Hematopoietic multipotent progenitor cell (in vitro differentiated cells): ENCODE data around the gene AUTS2. TPM values are rescaled to one million over a fixed set of nuclear protein-coding genes. Genes with fewer than 3 reads are reported as not detected.
A peak's percentile ranks its signal among the peaks of the same experiment; 100 is the strongest.
"Not testable (repeated sequence)": the region's sequence is repeated elsewhere in the genome, so short reads cannot be mapped to it uniquely, and the experiment has no call there.

Source experiments
- DNase-seq, 3 donors: peaks; one replicate each; pipeline ENCODE4 v3.0.0-alpha.2; 2011 to 2015; ENCODE audit warnings: low read depth in 2 of 3, low spot score in 2 of 3
- total RNA-seq: library from RNA; depleted of rRNA; stranded (reverse); fragments of >200 nt; gene quantifications from one replicate; pipeline ENCODE4 v1.2.3, GENCODE V29; 2012

AUTS2 gene
- total RNA-seq, 1 donor: 14.8 TPM

DNA sequence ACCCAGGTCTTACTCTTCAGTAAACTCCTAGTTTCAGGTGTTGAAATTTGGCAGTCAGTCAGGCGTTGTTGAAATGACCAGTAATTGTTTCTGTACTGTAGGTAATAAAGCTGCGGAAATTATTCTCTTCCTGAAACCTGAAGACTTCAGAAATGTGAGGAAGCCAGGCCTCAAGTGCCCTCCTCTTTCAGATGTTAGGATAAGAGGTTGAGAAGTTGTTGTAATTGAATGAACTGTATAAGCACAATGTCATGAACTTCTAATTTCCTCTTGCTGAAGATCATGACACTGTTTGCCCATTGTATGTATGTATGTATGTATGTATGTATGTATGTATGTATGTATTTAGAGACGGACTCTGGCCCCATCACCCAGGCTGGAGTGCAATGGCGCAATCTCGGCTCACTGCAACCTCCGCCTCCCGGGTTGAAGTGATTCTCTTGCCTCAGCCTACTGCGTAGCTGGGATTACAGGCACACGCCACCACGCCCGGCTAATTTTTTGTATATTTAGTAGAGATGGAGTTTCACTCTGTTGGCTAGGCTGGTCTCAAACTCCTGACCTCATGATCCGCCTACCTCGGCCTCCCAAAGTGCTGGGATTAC lies 1131.4 kb downstream of the AUTS2 start:
- not testable (repeated sequence) for DNase-seq

- no peak for DNase-seq
Observed at GRCh38 chr7:70730451-70731110, 1132.3 kb downstream of the AUTS2 start.

GRCh38 chr7:70733090-70733489 lies 1134.8 kb downstream of the AUTS2 start:
- no peak for DNase-seq

- DNase-seq: no peak
Observed at GRCh38 chr7:70734411-70734810, 1136.1 kb downstream of the AUTS2 start.

GRCh38 chr7:70735313-70735712 lies 1137.0 kb downstream of the AUTS2 start:
- no peak for DNase-seq

GRCh38 chr7:70736715-70737460 lies 1138.6 kb downstream of the AUTS2 start:
- DNase-seq: peak in 1 of 3 donors; percentile 32

GRCh38 chr7:70738151-70738885 lies 1140.0 kb downstream of the AUTS2 start:
- no peak for DNase-seq

DNA sequence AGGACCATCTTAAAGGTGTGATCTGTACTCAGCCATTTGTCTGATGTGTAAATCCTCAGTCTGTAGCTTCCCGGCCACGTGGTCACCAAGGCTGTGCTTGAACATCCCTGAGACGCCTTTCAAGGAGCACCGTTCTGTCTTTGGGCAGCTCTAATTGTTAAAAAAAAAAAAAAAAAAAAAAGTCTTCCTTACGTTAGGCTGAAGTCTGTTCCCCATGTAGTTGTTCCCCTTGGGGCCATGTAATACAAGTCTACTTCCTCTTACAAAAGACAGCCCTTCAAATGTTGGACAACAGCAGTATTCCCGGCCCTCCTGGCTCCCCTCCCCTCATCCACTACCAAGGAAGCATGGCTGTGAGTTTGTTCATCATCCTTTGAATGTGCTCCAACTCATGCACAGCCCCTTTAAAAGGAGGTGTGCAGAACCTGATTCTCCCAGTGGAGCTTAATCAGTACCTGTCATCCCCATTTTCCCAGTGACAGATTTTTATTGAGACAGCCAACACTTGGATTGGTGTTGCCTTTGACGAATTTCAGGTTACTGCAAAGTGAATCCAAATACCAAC lies 1141.5 kb downstream of the AUTS2 start:
- DNase-seq: no peak

DNA sequence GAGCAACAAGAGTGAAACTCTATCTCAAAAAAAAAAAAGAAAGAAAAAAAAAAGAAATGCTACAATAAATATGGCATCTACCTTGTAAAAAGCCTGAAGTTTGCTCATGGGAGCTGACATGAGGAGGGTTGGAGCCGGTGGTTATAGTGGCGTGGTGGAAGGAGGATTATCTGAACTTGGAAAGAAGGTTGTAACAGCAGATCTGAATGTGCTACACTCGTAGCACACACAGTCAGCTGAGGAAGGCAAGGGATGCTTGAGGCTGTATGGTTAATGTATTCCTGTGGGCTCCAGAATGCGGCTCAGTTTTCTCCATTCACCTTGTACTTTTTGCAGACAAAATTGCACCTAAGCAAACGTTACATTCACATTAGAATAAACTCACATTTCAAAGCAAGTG lies 1143.4 kb downstream of the AUTS2 start:
- DNase-seq: no peak

- no peak for DNase-seq
Observed at GRCh38 chr7:70743531-70744325, 1145.5 kb downstream of the AUTS2 start.

GRCh38 chr7:70744492-70744891 lies 1146.2 kb downstream of the AUTS2 start:
- DNase-seq: no peak

DNA sequence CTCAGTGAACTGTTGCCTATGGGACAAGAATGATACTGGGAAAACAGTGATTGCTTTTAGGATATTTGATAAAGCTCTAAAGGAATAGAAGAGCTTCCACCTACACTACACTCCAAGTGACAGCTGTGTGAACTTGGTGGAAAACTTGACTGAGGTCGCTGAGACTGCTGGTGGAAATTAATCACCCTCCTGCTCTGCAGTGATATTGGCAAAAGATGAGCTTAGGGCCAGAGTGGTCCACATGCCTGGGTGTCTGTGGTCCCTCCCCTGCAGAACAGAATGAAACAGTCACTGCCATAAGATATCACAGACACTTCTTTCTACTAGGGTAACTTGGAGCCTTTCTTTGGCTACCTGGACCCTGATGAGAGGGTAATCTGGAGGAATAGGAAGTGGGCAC lies 1151.6 kb downstream of the AUTS2 start:
- no peak for DNase-seq

DNA sequence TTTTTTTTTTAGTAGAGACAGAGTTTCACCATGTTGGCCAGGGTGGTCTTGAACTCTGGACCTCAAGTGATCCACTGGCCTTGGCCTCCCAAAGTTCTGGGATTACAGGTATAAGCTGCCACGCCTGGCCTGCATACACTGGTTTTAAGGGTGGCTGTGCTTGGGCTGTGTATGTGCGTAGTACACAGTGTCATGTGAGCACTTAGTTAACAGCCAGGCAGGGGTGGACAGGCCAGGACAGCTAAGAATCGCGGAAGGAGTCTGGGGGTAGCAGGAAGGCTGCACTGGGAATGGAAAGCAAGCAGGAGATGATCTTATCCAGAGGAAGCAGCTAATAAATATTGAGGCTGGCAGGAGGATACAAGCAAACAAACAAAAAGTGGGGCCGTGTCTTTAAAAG lies 1153.6 kb downstream of the AUTS2 start:
- DNase-seq: no peak

DNA sequence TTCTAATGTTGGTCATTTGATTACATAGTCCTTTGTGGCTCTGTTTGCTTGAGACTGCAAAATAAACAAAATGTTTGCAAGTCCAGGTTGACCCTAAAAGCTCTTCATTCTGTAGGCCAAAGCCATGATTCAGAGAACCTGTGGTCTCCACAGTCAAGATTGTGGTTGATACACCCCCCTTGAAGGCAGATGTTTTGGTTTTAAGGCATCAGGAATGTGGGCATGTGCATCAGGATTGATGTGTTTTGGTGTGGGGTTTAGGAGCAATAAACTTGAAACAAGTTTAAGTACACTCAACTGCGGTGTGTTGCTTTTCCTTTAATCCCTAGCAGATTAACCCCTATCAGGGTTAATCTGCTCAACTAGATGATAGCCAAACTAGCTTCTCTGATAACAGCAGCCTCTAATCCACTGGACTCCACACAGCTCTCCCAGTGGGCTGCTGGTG lies 1154.5 kb downstream of the AUTS2 start:
- DNase-seq: no peak

GRCh38 chr7:70756789-70757188 lies 1158.5 kb downstream of the AUTS2 start:
- no peak for DNase-seq

DNA sequence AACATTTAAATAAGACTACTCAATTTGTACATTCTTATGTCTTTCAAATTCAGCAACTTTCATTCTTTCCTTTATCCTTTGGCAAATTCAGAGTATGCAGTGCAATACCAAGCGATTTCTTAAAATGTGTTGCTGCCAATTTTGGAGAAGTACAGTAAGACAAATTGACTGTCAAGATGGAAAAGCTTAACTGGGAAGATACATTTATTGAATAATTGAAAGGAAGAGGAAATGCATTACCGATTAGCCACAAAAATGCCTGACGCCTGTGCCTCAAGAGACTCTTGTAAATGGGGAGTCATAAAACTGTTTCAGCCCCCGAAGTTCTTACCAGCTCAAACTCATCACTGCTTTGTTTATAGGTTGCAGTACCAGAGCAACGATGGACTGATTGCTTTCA lies 1160.4 kb downstream of the AUTS2 start:
- no peak for DNase-seq

DNA sequence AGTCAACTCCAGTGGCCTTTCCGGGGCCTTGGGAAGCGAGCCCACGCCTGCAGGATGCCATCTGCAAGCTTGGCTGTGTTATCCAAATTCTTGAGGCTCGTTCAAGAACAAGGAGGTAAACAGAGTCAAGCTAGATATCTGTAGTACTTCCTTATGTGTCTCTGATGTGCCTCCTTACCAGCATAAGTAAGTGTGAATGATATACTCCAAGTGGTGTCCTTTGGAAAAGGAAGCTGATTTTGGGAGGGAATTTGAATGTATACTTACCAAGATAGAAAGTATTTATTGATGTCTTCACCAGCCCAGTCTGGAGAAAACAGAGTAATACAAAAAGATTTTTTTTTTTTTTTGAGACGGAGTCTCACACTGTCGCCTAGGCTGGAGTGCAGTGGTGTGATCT lies 1161.4 kb downstream of the AUTS2 start:
- no peak for DNase-seq

DNA sequence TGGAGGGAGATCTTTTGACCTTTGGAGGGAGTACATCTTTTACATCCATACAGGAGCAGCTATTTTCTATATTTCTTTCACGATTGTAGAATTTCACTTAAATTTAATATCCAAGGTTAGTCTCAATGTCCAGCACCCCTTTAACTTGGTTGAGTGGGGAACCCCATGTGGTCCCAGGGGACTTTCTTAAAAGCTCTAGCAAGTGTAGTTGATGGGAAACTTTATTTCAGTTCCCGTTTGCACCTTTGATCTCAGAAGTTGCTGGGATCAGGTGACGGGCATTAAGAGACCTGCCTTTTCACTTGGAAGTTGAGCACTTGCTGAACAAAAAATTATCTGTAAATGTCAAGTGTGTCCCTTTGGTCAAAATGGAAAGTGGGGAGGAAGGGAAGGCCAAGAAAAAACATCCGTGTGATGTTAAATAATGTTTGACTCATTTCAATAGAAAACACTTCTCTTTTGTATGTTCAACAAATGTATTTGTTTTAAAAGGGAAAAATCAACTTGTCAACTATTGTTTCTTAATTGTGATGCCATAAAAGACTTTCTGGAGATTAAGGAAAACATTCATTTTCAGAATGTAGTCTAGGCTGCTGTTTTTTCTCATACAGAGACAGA lies 1163.5 kb downstream of the AUTS2 start:
- no peak for DNase-seq

DNA sequence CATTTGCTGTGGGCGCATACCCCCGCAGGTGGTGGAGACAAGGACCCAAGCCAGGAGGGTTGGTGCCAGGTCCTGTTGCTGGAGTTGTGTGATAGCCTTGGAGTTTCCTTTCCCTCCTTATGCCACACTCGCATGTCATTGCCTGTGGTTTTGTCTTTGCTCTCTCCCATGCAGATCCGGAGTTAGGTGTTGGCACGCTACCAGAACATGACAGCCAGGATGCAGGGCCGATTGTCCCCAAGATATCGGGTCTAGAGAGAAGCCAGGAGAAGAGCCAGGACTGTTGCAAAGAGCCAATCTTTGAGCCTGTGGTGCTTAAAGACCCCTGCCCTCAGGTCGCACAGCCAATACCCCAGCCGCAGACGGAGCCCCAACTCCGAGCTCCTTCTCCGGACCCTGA lies 1164.4 kb downstream of the AUTS2 start:
- DNase-seq: peak in 2 of 3 donors; percentile 20 to 68
